Psoas muscle (tissue), 8 donors: ENCODE measurements around the gene OBP2A. TPM values are rescaled to one million over a fixed set of nuclear protein-coding genes. Genes with fewer than 3 reads are reported as not detected.

Experiments used
- ATAC-seq, 4 donors: fragments of 200-7000 bp; cut with Tn5 transposase; one replicate each; pipeline ENCODE4 v1.9.1; 2020; ENCODE audit warnings: moderate library complexity in 3 of 4, mild to moderate bottlenecking in 2 of 4
- DNase-seq, 2 donors: peaks; one replicate each; pipeline ENCODE4 v3.0.0-alpha.2; 2020
- H3K27ac ChIP-seq: fragments of 200-600 bp; one replicate; pipeline ENCODE4 v1.8.0; 2022
- H3K27me3 ChIP-seq, 3 donors: fragments of 200-600 bp in 1 of 3; one replicate each; pipeline versions ENCODE4 v1.6.1 to v1.8.0; 2013 to 2022; ENCODE audit warnings: low read length in 2 of 3, mild to moderate bottlenecking in 2 of 3, moderate library complexity in 1 of 3; ENCODE audit not compliant: insufficient read depth in 3 of 3
- H3K36me3 ChIP-seq, 2 donors: fragments of 200-600 bp in 1 of 2; one replicate each; pipeline versions ENCODE4 v1.6.1 to v1.8.0; 2013 to 2022; ENCODE audit warnings: low read depth in 1 of 2, mild to moderate bottlenecking in 1 of 2, moderate library complexity in 1 of 2; ENCODE audit not compliant: insufficient read depth in 1 of 2
- H3K4me1 ChIP-seq: fragments of 200-600 bp; one replicate; pipeline ENCODE4 v1.8.0; 2022
- H3K4me3 ChIP-seq: fragments of 200-600 bp; one replicate; pipeline ENCODE4 v1.8.0; 2022; ENCODE audit warnings: mild to moderate bottlenecking
- H3K9me3 ChIP-seq: fragments of 200-600 bp; one replicate; pipeline ENCODE4 v1.8.0; 2022
- WGBS, 3 donors: extraction: QIAGEN DNeasy Blood & Tissue Kit; methylation state at CpG; one replicate each; pipeline versions ENCODE4 v1.1.6 to v1.1.7; 2013; 5-methylcytosine and 5-hydroxymethylcytosine counted together
- intact Hi-C, 2 donors: fragments of 100-400 bp; cut with DNase I; formaldehyde crosslinking; loops; one replicate each; pipeline versions ENCODE4 v1.11.0 to v1.14.2; 2022
- polyA plus RNA-seq, 3 donors: library from polyadenylated mRNA; stranded (reverse); fragments of 200-250 nt; gene quantifications; one replicate each; pipeline ENCODE4 v1.2.3, GENCODE V29; 2013
- total RNA-seq, 4 donors: library from RNA; stranded (reverse); fragmentation: NEBNext Ultra II Directional in 2 of 4; extraction: Animal tissue kit (Norgen Biotek cat#: 25700) in 2 of 4; gene quantifications; one replicate each; pipeline versions ENCODE4 v1.2.1 to v1.2.4, GENCODE V29; 2021 to 2023
- TF ChIP-seq, protein P1 (sequence below): fragments of 200-600 bp; IDR thresholded peaks from one replicate; pipeline ENCODE4 v1.8.0; 2022; ENCODE audit warnings: antibody characterized with exemption
- donor health status: healthy with polysubstance abuse.
- donor health status: DM: no; HTN: no; CAD: no; lungs with moderate emphysema.
- donor health status: Bipolar disorder and iron deficiency.
- donor health status: healthy.
- donor health status: DM: yes; HTN: yes; CAD: no.
- donor health status: DM: no; HTN: no; CAD: no.
- donor health status: DM: no; HTN: no; CAD: no.
- donor health status: DM: yes; HTN: yes; CAD: no.

The OBP2A gene
- total and polyA plus RNA-seq, 7 donors = not detected

DNA sequence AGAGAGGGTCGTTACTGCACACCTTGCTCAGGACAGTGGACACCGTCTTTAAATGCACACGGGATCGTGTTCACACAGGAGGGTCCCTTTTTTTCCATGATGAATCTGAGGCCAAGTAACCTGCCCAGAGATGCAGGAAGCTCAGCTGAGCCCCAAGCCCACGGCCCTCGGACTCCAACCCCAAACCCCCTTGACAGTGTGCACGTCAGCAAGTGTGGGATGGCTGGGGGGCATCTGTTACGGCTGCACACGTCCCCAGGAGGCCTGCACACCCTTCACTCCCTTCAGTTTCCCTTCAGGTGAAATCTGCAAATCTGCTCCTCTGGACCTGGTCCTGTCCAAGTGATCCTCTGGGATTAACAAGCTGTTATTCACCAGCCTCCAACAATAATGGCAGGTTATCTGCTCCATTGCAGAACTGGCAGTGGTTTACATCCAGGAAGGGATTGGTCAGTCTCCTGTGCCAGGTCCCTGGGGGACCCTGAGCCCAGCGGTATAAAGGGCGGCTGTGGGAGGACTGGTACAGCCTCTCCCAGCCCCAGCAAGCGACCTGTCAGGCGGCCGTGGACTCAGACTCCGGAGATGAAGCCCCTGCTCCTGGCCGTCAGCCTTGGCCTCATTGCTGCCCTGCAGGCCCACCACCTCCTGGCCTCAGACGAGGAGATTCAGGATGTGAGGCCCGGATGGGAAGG is 24.9 kb upstream of the OBP2A start, which contains the start of gene LCN1:
Gene LCN1 (plus strand): TSS at position 525 of the 692 bp plus-strand sequence. CDS start 58 bp downstream, at position 583.
- 73 to 76% (median 75%) methylated on average over 18 of the region's 18 CpGs for WGBS, 3 donors
- intact Hi-C loops = no loop called here
- Histone ChIP-seq H3K4me3 (no peak within 1 kb of the TSS), H3K9me3 (no peaks in the 10 kb centered on the region), H3K27me3 (peaks cover 0 to 26% (median 7%) of the 10 kb centered on the region in 3 donors), H3K27ac (no peak within 1 kb of the TSS), H3K4me1 (no peaks in the 10 kb centered on the region), H3K36me3 (no peaks in the 10 kb centered on the region)
- ATAC-seq (no peak), DNase-seq (no peak)
- TF ChIP-seq, protein P1, sequence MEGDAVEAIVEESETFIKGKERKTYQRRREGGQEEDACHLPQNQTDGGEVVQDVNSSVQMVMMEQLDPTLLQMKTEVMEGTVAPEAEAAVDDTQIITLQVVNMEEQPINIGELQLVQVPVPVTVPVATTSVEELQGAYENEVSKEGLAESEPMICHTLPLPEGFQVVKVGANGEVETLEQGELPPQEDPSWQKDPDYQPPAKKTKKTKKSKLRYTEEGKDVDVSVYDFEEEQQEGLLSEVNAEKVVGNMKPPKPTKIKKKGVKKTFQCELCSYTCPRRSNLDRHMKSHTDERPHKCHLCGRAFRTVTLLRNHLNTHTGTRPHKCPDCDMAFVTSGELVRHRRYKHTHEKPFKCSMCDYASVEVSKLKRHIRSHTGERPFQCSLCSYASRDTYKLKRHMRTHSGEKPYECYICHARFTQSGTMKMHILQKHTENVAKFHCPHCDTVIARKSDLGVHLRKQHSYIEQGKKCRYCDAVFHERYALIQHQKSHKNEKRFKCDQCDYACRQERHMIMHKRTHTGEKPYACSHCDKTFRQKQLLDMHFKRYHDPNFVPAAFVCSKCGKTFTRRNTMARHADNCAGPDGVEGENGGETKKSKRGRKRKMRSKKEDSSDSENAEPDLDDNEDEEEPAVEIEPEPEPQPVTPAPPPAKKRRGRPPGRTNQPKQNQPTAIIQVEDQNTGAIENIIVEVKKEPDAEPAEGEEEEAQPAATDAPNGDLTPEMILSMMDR = no peak

DNA sequence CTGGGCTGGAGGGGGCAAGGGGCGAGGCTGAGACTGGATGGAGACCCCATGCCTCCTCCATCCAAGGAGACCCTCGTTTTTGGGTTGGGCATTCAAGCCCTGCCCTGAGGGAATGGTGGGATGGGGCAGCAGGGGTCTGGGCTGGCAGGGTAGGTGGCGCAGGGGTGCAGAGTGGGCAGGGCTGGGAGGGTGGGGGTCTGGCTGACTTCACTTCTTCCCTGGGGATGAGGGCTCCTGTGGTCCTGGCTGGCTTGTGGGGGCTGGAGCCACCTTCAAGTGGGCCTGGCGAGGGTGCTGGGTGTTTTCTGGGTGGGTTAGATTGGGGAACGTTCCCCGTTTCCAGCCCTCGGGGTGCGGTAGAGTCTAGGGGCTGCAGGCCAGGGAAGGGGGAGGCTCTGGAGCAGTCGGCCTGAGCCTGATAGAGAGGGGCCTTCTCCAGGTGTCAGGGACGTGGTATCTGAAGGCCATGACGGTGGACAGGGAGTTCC is 24.3 kb upstream of the OBP2A start:
- no peak for DNase-seq
- no peak overlapping the region for H3K4me3 ChIP-seq
- TF ChIP-seq, protein P1 = no peak
- H3K9me3 ChIP-seq = no peaks in the 10 kb centered on the region
- H3K27me3 ChIP-seq = peaks cover 0 to 26% (median 7%) of the 10 kb centered on the region in 3 donors
- no peaks in the 10 kb centered on the region for H3K36me3 ChIP-seq
- no peaks in the 10 kb centered on the region for H3K4me1 ChIP-seq
- intact Hi-C loops = no loop called here
- WGBS, 3 donors = 81 to 97% (median 83%) methylated on average over 6 to 11 of the region's 11 CpGs
- no peak overlapping the region for H3K27ac ChIP-seq
- no peak for ATAC-seq

DNA sequence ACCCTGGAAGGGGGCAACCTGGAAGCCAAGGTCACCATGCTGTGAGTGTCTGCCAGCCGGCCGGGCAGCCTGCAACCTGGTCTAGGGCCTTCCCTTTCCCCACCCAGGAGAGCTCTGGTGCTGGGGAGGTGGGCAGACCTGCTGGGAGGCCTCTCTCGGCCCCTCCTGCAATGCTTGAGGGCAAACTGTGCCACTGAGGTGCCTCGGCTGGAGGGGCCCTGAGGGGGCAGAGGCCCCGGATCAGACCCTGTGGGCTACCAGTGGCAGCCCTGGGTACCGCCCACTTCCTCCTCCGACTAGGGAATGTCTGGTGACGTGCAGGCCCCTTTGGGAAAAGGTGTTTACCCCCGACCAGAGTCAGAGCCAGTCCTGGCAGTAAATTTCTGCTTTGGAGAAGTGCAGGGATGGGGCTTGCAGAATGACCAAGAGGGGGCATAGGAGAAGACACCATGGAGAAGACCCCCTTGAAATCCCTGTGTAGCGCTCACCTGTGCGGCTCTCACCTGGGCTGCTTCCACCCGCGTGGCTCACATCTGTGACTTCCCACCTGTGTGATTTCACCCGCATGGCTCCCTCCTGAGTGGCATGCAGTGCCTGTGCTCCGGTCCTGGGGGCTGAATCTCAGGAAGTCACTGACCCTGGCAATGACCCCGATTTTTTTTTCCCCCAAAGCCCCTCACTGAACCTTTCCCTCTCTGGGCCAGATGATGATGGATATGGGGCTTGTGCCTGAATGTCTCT is 23.6 kb upstream of the OBP2A start:
- H3K4me3 ChIP-seq = no peak overlapping the region
- no peaks in the 10 kb centered on the region for H3K36me3 ChIP-seq
- WGBS, 3 donors = 64 to 70% (median 65%) methylated on average over 15 to 16 of the region's 16 CpGs
- DNase-seq = no peak
- H3K27ac ChIP-seq = no peak overlapping the region
- H3K4me1 ChIP-seq = no peaks in the 10 kb centered on the region
- H3K9me3 ChIP-seq = no peaks in the 10 kb centered on the region
- TF ChIP-seq, protein P1 = no peak
- no peak for ATAC-seq
- peaks cover 0 to 23% (median 7%) of the 10 kb centered on the region in 3 donors for H3K27me3 ChIP-seq
- intact Hi-C loops = no loop called here

DNA sequence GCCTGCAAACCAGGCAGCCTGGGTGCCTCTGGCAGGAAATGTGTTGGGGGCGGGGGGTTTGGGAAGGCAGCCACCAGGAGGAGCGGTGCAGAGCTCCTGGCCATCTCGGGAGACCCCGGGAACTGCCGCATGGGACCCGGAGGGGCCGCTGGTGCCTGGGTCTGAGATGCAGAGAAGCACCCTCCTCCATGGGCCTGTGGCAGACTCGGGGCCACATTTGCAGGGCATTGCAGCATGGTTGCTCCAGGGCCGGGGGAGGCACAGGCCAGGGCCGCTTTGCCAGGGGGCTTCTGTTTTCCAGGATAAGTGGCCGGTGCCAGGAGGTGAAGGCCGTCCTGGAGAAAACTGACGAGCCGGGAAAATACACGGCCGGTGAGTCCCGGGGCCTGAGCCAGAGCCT is 23.0 kb upstream of the OBP2A start:
- TF ChIP-seq, protein P1 = no peak
- no peak overlapping the region for H3K4me3 ChIP-seq

More for the DNA sequence above, 23.0 kb upstream of the OBP2A start:
- no peak for ATAC-seq
- no peaks in the 10 kb centered on the region for H3K36me3 ChIP-seq
- intact Hi-C loops = no loop called here
- no peaks in the 10 kb centered on the region for H3K4me1 ChIP-seq
- WGBS, 3 donors = 58 to 66% (median 65%) methylated on average over 17 of the region's 17 CpGs
- peaks cover 0 to 23% (median 7%) of the 10 kb centered on the region in 3 donors for H3K27me3 ChIP-seq
- H3K9me3 ChIP-seq = no peaks in the 10 kb centered on the region
- DNase-seq = no peak
- no peak overlapping the region for H3K27ac ChIP-seq
